H1 (cell line): Measurements from ENCODE around the gene ENPP7. TPM values are rescaled to one million over a fixed set of nuclear protein-coding genes. Genes with fewer than 3 reads are reported as not detected.

ENCODE experiments used
- CTCF ChIA-PET: fragments of 300-600 bp; sonication (Branson Sonifier 250); formaldehyde crosslinking; loops from one replicate; lab custom pipeline; 2021; ENCODE audit not compliant: partially characterized antibody; lab: Charles Lee
- POLR2A ChIA-PET: fragments of 300-600 bp; sonication (Branson Sonifier 250); formaldehyde crosslinking; loops from one replicate; lab custom pipeline; 2021; ENCODE audit warnings: inconsistent platforms; ENCODE audit not compliant: partially characterized antibody; lab: Charles Lee
- DNase-seq, 2 experiments: peaks; one replicate each; pipeline versions ENCODE4 v3.0.0 to v3.0.0-alpha.2; 2010 to 2022; ENCODE audit warnings: low spot score in 2 of 2, low read depth in 1 of 2, mixed read lengths in 1 of 2
- FAIRE-seq: peaks from 2 replicates; lab custom pipeline; 2011; peaks lifted over from hg19 to GRCh38; lab: Jason Lieb, UNC
- H2AFZ ChIP-seq: 2 replicates; pipeline ENCODE4 v1.8.1; 2012; ENCODE audit warnings: low read length, inconsistent platforms
- H2AK5ac ChIP-seq: 2 replicates; pipeline ENCODE4 v1.6.1; 2013; ENCODE audit warnings: low read depth, low read length
- H2BK120ac ChIP-seq: replicated peaks from 2 replicates; pipeline ENCODE3; 2013; ENCODE audit warnings: low read depth, low read length, inconsistent platforms
- H2BK12ac ChIP-seq: 2 replicates; pipeline ENCODE4 v1.6.1; 2013; ENCODE audit warnings: low read depth, low read length
- H2BK15ac ChIP-seq: 2 replicates; pipeline ENCODE4 v1.6.1; 2013; ENCODE audit warnings: low read length
- H2BK20ac ChIP-seq: 2 replicates; pipeline ENCODE4 v1.6.1; 2013; ENCODE audit warnings: low read length
- H2BK5ac ChIP-seq: 2 replicates; pipeline ENCODE4 v1.6.1; 2013; ENCODE audit warnings: low read depth, low read length
- H3K14ac ChIP-seq: 2 replicates; pipeline ENCODE4 v1.6.1; 2013; ENCODE audit warnings: inconsistent platforms; ENCODE audit not compliant: insufficient read length
- H3K18ac ChIP-seq: 2 replicates; pipeline ENCODE4 v1.6.1; 2013; ENCODE audit warnings: low read length; ENCODE audit errors: extremely low read depth
- H3K23ac ChIP-seq: 2 replicates; pipeline ENCODE4 v1.6.1; 2013; ENCODE audit warnings: inconsistent platforms; ENCODE audit not compliant: insufficient read length
- H3K23me2 ChIP-seq: 2 replicates; pipeline ENCODE4 v1.6.1; 2013; ENCODE audit warnings: low read depth, low read length
- H3K27ac ChIP-seq: 2 replicates; pipeline ENCODE4 v1.6.1; 2011; ENCODE audit warnings: low read depth, low read length, inconsistent platforms
- H3K27me3 ChIP-seq, 4 experiments: replicated peaks in 1 of 4; 1 replicate in 1 of 4; 2 replicates in 3 of 4; pipeline versions ENCODE4 v1.6.1 to v1.8.1; 2011 to 2013; ENCODE audit warnings: low read length in 3 of 4, mild to moderate bottlenecking in 3 of 4, inconsistent platforms in 2 of 4, mixed read lengths in 2 of 4, moderate library complexity in 1 of 4; ENCODE audit not compliant: control insufficient read depth in 3 of 4, insufficient read depth in 3 of 4; ENCODE audit errors: extremely low read depth in 1 of 4
- H3K36me3 ChIP-seq, 4 experiments: 2 replicates each; pipeline versions ENCODE4 v1.6.1 to v1.8.1; 2011 to 2013; ENCODE audit warnings: mild to moderate bottlenecking in 4 of 4, low read length in 3 of 4, moderate library complexity in 2 of 4, control low read depth in 1 of 4, inconsistent platforms in 1 of 4; ENCODE audit not compliant: insufficient read depth in 4 of 4, control insufficient read depth in 2 of 4
- H3K4ac ChIP-seq: replicated peaks from 2 replicates; pipeline ENCODE3; 2013; ENCODE audit warnings: low read length, low read depth, mixed read lengths, inconsistent platforms; ENCODE audit not compliant: insufficient read length
- H3K4me1 ChIP-seq, 4 experiments: replicated peaks in 1 of 4; 1 replicate in 1 of 4; 2 replicates in 3 of 4; pipeline versions ENCODE4 v1.6.1 to v1.8.1; 2011 to 2013; ENCODE audit warnings: low read length in 3 of 4, inconsistent platforms in 2 of 4, mixed read lengths in 1 of 4; ENCODE audit not compliant: insufficient read depth in 4 of 4, control insufficient read depth in 3 of 4
- H3K4me2 ChIP-seq, 2 experiments: 2 replicates each; pipeline versions ENCODE4 v1.6.1 to v1.8.1; 2011 to 2013; ENCODE audit warnings: low read depth in 2 of 2, low read length in 2 of 2, control low read depth in 1 of 2, inconsistent platforms in 1 of 2, mild to moderate bottlenecking in 1 of 2; ENCODE audit not compliant: insufficient read depth in 1 of 2
- H3K4me3 ChIP-seq, 4 experiments: fragments of 200-600, 300-600 bp in 1 of 4; sonication (generic), shearing (Covaris generic), sonication (Bioruptor Twin) in 1 of 4; 2 replicates each; pipeline versions ENCODE4 v1.5.1 to v1.8.1; 2011 to 2016; ENCODE audit warnings: low read length in 4 of 4, low read depth in 3 of 4, control low read depth in 2 of 4, inconsistent platforms in 2 of 4, mild to moderate bottlenecking in 2 of 4, mixed read lengths in 1 of 4, moderate library complexity in 1 of 4; ENCODE audit not compliant: insufficient read depth in 2 of 4; ENCODE audit errors: extremely low read depth in 1 of 4
- H3K56ac ChIP-seq: replicated peaks from 2 replicates; pipeline ENCODE3; 2013; ENCODE audit warnings: low read depth, mild to moderate bottlenecking, mixed read lengths, low read length, inconsistent platforms; ENCODE audit not compliant: insufficient read length
- H3K79me1 ChIP-seq: 2 replicates; pipeline ENCODE4 v1.6.1; 2013; ENCODE audit warnings: low read depth, low read length, control low read depth
- H3K79me2 ChIP-seq, 2 experiments: 2 replicates each; pipeline versions ENCODE4 v1.6.1 to v1.8.1; 2012 to 2013; ENCODE audit warnings: low read length in 2 of 2, mild to moderate bottlenecking in 2 of 2, inconsistent platforms in 1 of 2; ENCODE audit not compliant: insufficient read depth in 2 of 2, control insufficient read depth in 1 of 2
- H3K9ac ChIP-seq, 4 experiments: replicated peaks in 1 of 4; 1 replicate in 1 of 4; 2 replicates in 3 of 4; pipeline versions ENCODE4 v1.6.1 to v1.8.1; 2011 to 2013; ENCODE audit warnings: low read depth in 3 of 4, low read length in 3 of 4, control low read depth in 2 of 4, mild to moderate bottlenecking in 2 of 4, moderate library complexity in 2 of 4, inconsistent platforms in 1 of 4; ENCODE audit errors: extremely low read depth in 1 of 4
- H3K9me3 ChIP-seq, 2 experiments: 2 replicates each; pipeline versions ENCODE4 v1.6.1 to v1.8.1; 2012 to 2013; ENCODE audit warnings: mild to moderate bottlenecking in 2 of 2, moderate library complexity in 2 of 2, control low read depth in 1 of 2, inconsistent platforms in 1 of 2, low read depth in 1 of 2, low read length in 1 of 2, mixed read lengths in 1 of 2; ENCODE audit not compliant: insufficient read depth in 2 of 2
- H4K20me1 ChIP-seq, 2 experiments: replicated peaks in 1 of 2; 2 replicates each; pipeline versions ENCODE3 to v1.8.1; 2011 to 2013; ENCODE audit warnings: inconsistent platforms in 2 of 2, low read length in 2 of 2, mild to moderate bottlenecking in 1 of 2; ENCODE audit not compliant: insufficient read depth in 2 of 2, control insufficient read depth in 1 of 2
- H4K5ac ChIP-seq: 2 replicates; pipeline ENCODE4 v1.6.1; 2013; ENCODE audit warnings: low read length, low read depth, mixed read lengths, inconsistent platforms; ENCODE audit not compliant: insufficient read length
- H4K8ac ChIP-seq: 2 replicates; pipeline ENCODE4 v1.8.0; 2013; ENCODE audit warnings: mild to moderate bottlenecking, moderate library complexity, low read length, inconsistent platforms; ENCODE audit not compliant: insufficient read depth; ENCODE audit errors: extremely low read depth
- H4K91ac ChIP-seq: replicated peaks from 2 replicates; pipeline ENCODE3; 2013; ENCODE audit warnings: low read length, mixed read lengths, inconsistent platforms; ENCODE audit not compliant: insufficient read length
- CBX8 ChIP-seq: fragments of 300-800, 300-1000 bp; sonication (generic); IDR thresholded peaks from 2 replicates; pipeline ENCODE4 v1.7.1; 2016; ENCODE audit warnings: low read depth, low read length, borderline replicate concordance
- GABPA ChIP-seq: IDR thresholded peaks from 2 replicates; pipeline ENCODE4 v1.6.1; 2011; ENCODE audit warnings: mild to moderate bottlenecking, low read length, moderate library complexity, borderline replicate concordance; ENCODE audit not compliant: insufficient read depth
- HDAC2 ChIP-seq, 2 experiments: fragments of 300-600 bp in 1 of 2; sonication (generic) in 1 of 2; IDR thresholded peaks; 2 replicates each; pipeline ENCODE4 v1.6.1; 2011 to 2012; ENCODE audit warnings: low read depth in 2 of 2, low read length in 2 of 2, mild to moderate bottlenecking in 2 of 2, moderate library complexity in 2 of 2, borderline replicate concordance in 1 of 2, inconsistent platforms in 1 of 2
- NANOG ChIP-seq: IDR thresholded peaks from 2 replicates; pipeline ENCODE4 v1.6.1; 2011; ENCODE audit warnings: low read length, low read depth, mild to moderate bottlenecking, inconsistent platforms; ENCODE audit not compliant: insufficient read depth, poor library complexity, severe bottlenecking
- PHF8 ChIP-seq: fragments of 200-600 bp; sonication (generic); conservative IDR thresholded peaks from 2 replicates; pipeline ENCODE4 v1.7.1; 2012; ENCODE audit warnings: low read depth, mild to moderate bottlenecking, inconsistent platforms, low read length, moderate library complexity
- RAD21 ChIP-seq, 2 experiments: IDR thresholded peaks in 1 of 2; conservative IDR thresholded peaks in 1 of 2; 2 replicates each; pipeline ENCODE4 v1.6.1; 2011; ENCODE audit warnings: low read depth in 2 of 2, low read length in 2 of 2, improper control_type of control experiment in 1 of 2, inconsistent platforms in 1 of 2, mild to moderate bottlenecking in 1 of 2, moderate library complexity in 1 of 2
- RXRA ChIP-seq: IDR thresholded peaks from 2 replicates; pipeline ENCODE4 v1.6.1; 2011; ENCODE audit warnings: low read depth, mild to moderate bottlenecking, low read length, moderate library complexity; ENCODE audit not compliant: insufficient read depth
- WGBS, 2 experiments: shearing (Covaris generic) in 1 of 2; methylation state at CpG; one replicate each; pipeline versions ENCODE4 v1.1.6 to v1.1.7; 2013 to 2015; ENCODE audit warnings: low lambda C conversion rate in 2 of 2, mixed read lengths in 2 of 2, inconsistent platforms in 1 of 2, low coverage in 1 of 2, missing lambda C conversion rate in 1 of 2; ENCODE audit not compliant: insufficient replicate concordance in 2 of 2, insufficient coverage in 1 of 2, insufficient read length in 1 of 2; ENCODE audit errors: extremely low coverage in 1 of 2, missing lambda C conversion rate in 1 of 2; 5-methylcytosine and 5-hydroxymethylcytosine counted together
- polyA plus RNA-seq, 7 experiments: library from polyadenylated mRNA; depleted of rRNA in 3 of 7; stranded (reverse) in 5 of 7; unstranded in 2 of 7; fragments of >200 nt in 5 of 7; fragments of 200-250 nt in 2 of 7; gene quantifications; 1 replicate in 5 of 7; 2 replicates in 1 of 7; 4 replicates in 1 of 7; pipeline versions ENCODE4 v1.2.1 to v1.2.3, GENCODE V29; 2011 to 2013; ENCODE audit warnings: missing spikeins in 2 of 7, mixed read lengths in 2 of 7
- total RNA-seq: library from RNA; stranded (reverse); fragmentation: NEBNext Ultra II Directional; extraction: Animal tissue kit (Norgen Biotek cat#: 25700); gene quantifications from 2 replicates; pipeline ENCODE4 v1.2.1, GENCODE V29; 2021

ENPP7 gene
- total and polyA plus RNA-seq, 2 of the 8 experiments (the other 6 are each of a cell fraction or from before 2014, with no cell fraction given): not detected

- H3K27me3 ChIP-seq: no peaks in the 10 kb centered on the region; a peak in 1 of 7 replicates
- peak overlapping the region; percentile 88 for H4K91ac ChIP-seq
- H3K23ac ChIP-seq: no peak overlapping the region
- no peaks in the 10 kb centered on the region for H3K79me2 ChIP-seq
- H2AK5ac ChIP-seq: no peak overlapping the region
- H3K4me3 ChIP-seq: no peak overlapping the region
- FAIRE-seq (no peak), DNase-seq (no peak)
- no peaks in the 10 kb centered on the region for H3K9me3 ChIP-seq
- no peak overlapping the region for H3K14ac ChIP-seq
- WGBS, 2 experiments: 89% methylated on average over 19 of the region's 21 CpGs; no CpG with 5 or more reads in 1 of the 2 experiments
- H4K20me1 ChIP-seq: no peaks in the 10 kb centered on the region
- H3K4me2 ChIP-seq: no peak overlapping the region
- no peaks in the 10 kb centered on the region for H3K79me1 ChIP-seq
- 0 out of 2 replicates have a peak overlapping the region, but pooled peaks have one; percentile 90 for H2BK15ac ChIP-seq
- H3K56ac ChIP-seq: no peak overlapping the region
- no peak overlapping the region for H3K9ac ChIP-seq
- H2BK20ac ChIP-seq: no peak overlapping the region
- H2BK5ac ChIP-seq: peak overlapping the region; percentile 86
- H3K23me2 ChIP-seq: no peaks in the 10 kb centered on the region
- peak overlapping the region; percentile 40; the same call in 1 of the 2 replicates for H3K18ac ChIP-seq
- peak overlapping the region; percentile 43 for H4K5ac ChIP-seq
- no peaks in the 10 kb centered on the region for H3K36me3 ChIP-seq
- H3K27ac ChIP-seq: no peak overlapping the region
- no peak overlapping the region for H3K4ac ChIP-seq
- ChIA-PET POLR2A (interaction anchor here (1.3 to 2.5 kb wide), 3 partner anchors 17 to 26 kb away, joined by 3 to 7 read pairs (median 3); partner anchors contain the start of gene CBX2), CTCF (interaction anchor here (1.0 to 1.9 kb wide), 4 partner anchors 9 to 18 kb away, joined by 3 to 7 read pairs (median 4); no protein-coding TSS in a partner anchor)
- no peak overlapping the region for H2BK12ac ChIP-seq
- no peak for TF ChIP-seq RXRA
- TF ChIP-seq HDAC2 (IDR thresholded peaks at IDR 0.05; ENCODE audit: borderline replicate concordance in 1 of 2, low read depth in 2 of 2, low read length in 2 of 2): no peak
- no peak for TF ChIP-seq PHF8
- no peak for TF ChIP-seq NANOG
- no peak for TF ChIP-seq RAD21 (IDR thresholded peaks at IDR 0.05 in 1 of 2, conservative IDR thresholded peaks at IDR 0.05 in 1 of 2; ENCODE audit: low read depth in 2 of 2, low read length in 2 of 2)
- TF ChIP-seq GABPA: no peak
- TF ChIP-seq CBX8: no peak
- H2BK120ac ChIP-seq: no peak overlapping the region
- no peak overlapping the region for H2AFZ ChIP-seq
- 0 out of 2 replicates have a peak overlapping the region, but pooled peaks have one; percentile 25 for H4K8ac ChIP-seq
- no peaks in the 10 kb centered on the region; a peak in 1 of 7 replicates for H3K4me1 ChIP-seq
Observed at GRCh38 chr17:79760197-79760906, 29.6 kb downstream of the ENPP7 start.
